Urinary bladder (tissue), 4 donors: ENCODE data around the gene KLHL20. TPM values are rescaled to one million over a fixed set of nuclear protein-coding genes. Genes with fewer than 3 reads are reported as not detected.
A peak's percentile ranks its signal among the peaks of the same experiment; 100 is the strongest.

Experiments used
- DNase-seq: peaks from one replicate; pipeline ENCODE4 v3.0.0-alpha.2; 2015; ENCODE audit errors: extremely low spot score
- H3K27ac ChIP-seq: one replicate; pipeline ENCODE4 v1.5.1; 2013; ENCODE audit warnings: low read depth, mild to moderate bottlenecking, moderate library complexity
- H3K36me3 ChIP-seq: one replicate; pipeline ENCODE4 v1.6.1; 2013; ENCODE audit warnings: mild to moderate bottlenecking, moderate library complexity; ENCODE audit not compliant: insufficient read depth
- H3K4me1 ChIP-seq: one replicate; pipeline ENCODE4 v1.6.1; 2013; ENCODE audit warnings: mild to moderate bottlenecking, moderate library complexity; ENCODE audit not compliant: insufficient read depth
- H3K4me3 ChIP-seq: one replicate; pipeline ENCODE4 v1.5.1; 2013; ENCODE audit warnings: low read depth, low read length
- WGBS: extraction: QIAGEN DNeasy Blood & Tissue Kit; methylation state at CpG from one replicate; pipeline ENCODE4 v1.1.7; 2013; 5-methylcytosine and 5-hydroxymethylcytosine counted together
- polyA plus RNA-seq: library from polyadenylated mRNA; stranded (reverse); fragments of 200-250 nt; gene quantifications from one replicate; pipeline ENCODE4 v1.2.3, GENCODE V29; 2013
- small RNA-seq: library from RNA; depleted of rRNA; stranded (forward); fragments of <200 nt; gene quantifications from one replicate; pipeline ENCODE3, GENCODE V24; 2014
- total RNA-seq: library from RNA; depleted of rRNA; stranded (reverse); fragments of >200 nt; gene quantifications from one replicate; pipeline ENCODE4 v1.2.3, GENCODE V29; 2014
- donor health status: healthy with polysubstance abuse.
- donor health status: healthy.

Gene KLHL20
- total and polyA plus RNA-seq, 2 donors: 22.5 to 45.1 TPM

GRCh38 chr1:173824315-173825081, 109.7 kb downstream of the KLHL20 start, which contains the start of the genes CENPL and DARS2:
CENPL (minus strand) TSS chr1:173824883; CDS start chr1:173811299, 13,584 bp downstream.
DARS2 (plus strand) TSS chr1:173824673; CDS start chr1:173825230, 557 bp downstream.
- peak within 1 kb of the TSS; percentile 65 for H3K4me3 ChIP-seq
- no peaks in the 10 kb centered on the region for H3K36me3 ChIP-seq
- peak within 1 kb of the TSS; percentile 66 for H3K27ac ChIP-seq
- DNase-seq: peak; percentile 97
- under 1% methylated on average over 55 of the region's 55 CpGs for WGBS
- H3K4me1 ChIP-seq: no peaks in the 10 kb centered on the region

GRCh38 chr1:173827611-173828010, 112.8 kb downstream of the KLHL20 start:
- H3K4me1 ChIP-seq: no peaks in the 10 kb centered on the region

DNA sequence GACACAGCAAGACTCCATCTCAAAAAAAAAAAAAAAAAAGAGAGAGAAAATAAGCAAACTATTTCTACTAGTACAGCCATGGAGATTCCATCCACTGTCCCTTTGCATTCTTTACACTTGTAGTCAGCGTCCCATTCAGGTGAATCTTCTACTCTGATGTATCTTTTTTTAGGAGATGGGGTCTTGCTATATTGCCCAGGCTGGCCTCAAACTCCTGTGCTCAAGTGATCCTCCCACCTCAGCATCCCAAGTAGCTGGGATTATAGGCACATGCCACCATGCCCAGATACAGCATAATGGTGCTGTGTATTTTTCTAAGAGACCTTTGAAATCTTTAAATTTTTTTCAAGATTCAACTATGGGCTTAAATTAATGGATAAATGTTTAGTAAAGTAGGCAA, 118.0 kb downstream of the KLHL20 start:
- Histone ChIP-seq H3K4me3 (no peak overlapping the region), H3K27ac (no peak overlapping the region), H3K4me1 (no peaks in the 10 kb centered on the region), H3K36me3 (peaks cover 8% of the 10 kb centered on the region)
- no peak for DNase-seq
- 94% methylated on average over 1 of the region's 1 CpG for WGBS

More at GRCh38 chr1:173827611-173828010, 112.8 kb downstream of the KLHL20 start:
- WGBS: 97% methylated on average over 2 of the region's 2 CpGs
- Histone ChIP-seq H3K27ac (no peak overlapping the region), H3K4me3 (no peak overlapping the region), H3K36me3 (no peaks in the 10 kb centered on the region)
- DNase-seq: no peak

Small RNA genes within 50 kb of the gene (small RNA-seq; reads per million reads assigned to genes)
- not detected for gene BX248409.1
- not detected for gene RF00019

Other genes starting within 250 kb of the KLHL20 start
- 141 TPM for gene PRDX6, start 237.6 kb upstream of the KLHL20 start, total RNA-seq
- 216 TPM for gene PRDX6, start 237.6 kb upstream of the KLHL20 start, polyA plus RNA-seq
- gene SLC9C2, start 111.9 kb upstream of the KLHL20 start, total RNA-seq: not detected
- not detected for gene SLC9C2, start 111.9 kb upstream of the KLHL20 start, polyA plus RNA-seq
- not detected for gene TEX50, start 79.6 kb upstream of the KLHL20 start, total RNA-seq
- not detected for gene TEX50, start 79.6 kb upstream of the KLHL20 start, polyA plus RNA-seq
- 0.63 TPM for gene ANKRD45, start 45.1 kb upstream of the KLHL20 start, total RNA-seq
- gene ANKRD45, start 45.1 kb upstream of the KLHL20 start, polyA plus RNA-seq: 0.32 TPM
- gene DARS2, start 109.7 kb downstream of the KLHL20 start, total RNA-seq: 17.0 TPM
- gene DARS2, start 109.7 kb downstream of the KLHL20 start, polyA plus RNA-seq: 6.5 TPM
- 26.3 TPM for gene CENPL, start 109.9 kb downstream of the KLHL20 start, total RNA-seq
- 3.7 TPM for gene CENPL, start 109.9 kb downstream of the KLHL20 start, polyA plus RNA-seq
- gene GAS5, start 153.0 kb downstream of the KLHL20 start, total RNA-seq: 317 TPM
- 610 TPM for gene GAS5, start 153.0 kb downstream of the KLHL20 start, polyA plus RNA-seq
- gene ZBTB37, start 153.4 kb downstream of the KLHL20 start, total RNA-seq: 32.8 TPM
- gene ZBTB37, start 153.4 kb downstream of the KLHL20 start, polyA plus RNA-seq: 1.3 TPM
- not detected for gene SERPINC1, start 202.3 kb downstream of the KLHL20 start, total RNA-seq
- 1.4 TPM for gene SERPINC1, start 202.3 kb downstream of the KLHL20 start, polyA plus RNA-seq